ENCODE data around the gene AUTS2. TPM values are rescaled to one million over a fixed set of nuclear protein-coding genes. Genes with fewer than 3 reads are reported as not detected.

The AUTS2 gene
- total RNA-seq, 1 experiment from 2014 or later: 2.5 TPM

DNA sequence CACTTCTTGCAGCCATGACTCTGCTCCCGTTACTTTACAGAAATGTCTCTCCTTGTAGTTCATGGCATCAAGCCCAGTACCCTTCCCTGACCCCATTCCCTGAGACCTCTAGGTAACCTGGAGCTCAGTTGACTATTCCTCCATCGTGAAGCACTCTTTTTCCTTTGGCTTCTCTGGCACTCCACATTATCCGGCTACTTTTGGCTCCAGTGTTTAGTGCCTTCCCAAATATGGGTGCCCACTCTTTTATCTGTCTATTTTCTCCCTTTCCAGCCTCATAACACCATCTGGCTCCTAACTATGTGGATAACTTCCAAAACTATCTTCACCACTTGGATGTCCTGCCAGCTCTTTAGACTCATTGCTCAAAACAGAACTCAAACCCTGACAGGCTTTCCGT is 788.9 kb downstream of the AUTS2 start:
- in situ Hi-C loops (cut with HindIII; ENCODE audit: low pct_unique_long_range_greater_than_20kb, low sequenced_read_pairs) (no loop called here), intact Hi-C loops (cut with micrococcal nuclease; ENCODE audit: unreplicated experiment) (no loop called here)
- Histone ChIP-seq H3K4me3 (ENCODE audit: low read depth in 2 of 2, low read length in 2 of 2) (no peak overlapping the region), H3K4me1 (ENCODE audit: control insufficient read depth, insufficient read depth, low read length) (no peaks in the 10 kb centered on the region), H3K9me3 (ENCODE audit: control insufficient read depth, insufficient read depth, low read depth, low read length) (no peaks in the 10 kb centered on the region), H3K27ac (ENCODE audit: low read length) (no peak overlapping the region), H3K27me3 (ENCODE audit: control insufficient read depth, insufficient read depth, low read length) (no peaks in the 10 kb centered on the region), H3K36me3 (ENCODE audit: control insufficient read depth, insufficient read depth, low read length) (no peaks in the 10 kb centered on the region)
- ChIA-PET CTCF (no interaction called here), POLR2A (no interaction called here)
- DNase-seq (ENCODE audit: low read depth, low spot score) (no peak), ATAC-seq (no peak)
- TF ChIP-seq, protein P1, sequence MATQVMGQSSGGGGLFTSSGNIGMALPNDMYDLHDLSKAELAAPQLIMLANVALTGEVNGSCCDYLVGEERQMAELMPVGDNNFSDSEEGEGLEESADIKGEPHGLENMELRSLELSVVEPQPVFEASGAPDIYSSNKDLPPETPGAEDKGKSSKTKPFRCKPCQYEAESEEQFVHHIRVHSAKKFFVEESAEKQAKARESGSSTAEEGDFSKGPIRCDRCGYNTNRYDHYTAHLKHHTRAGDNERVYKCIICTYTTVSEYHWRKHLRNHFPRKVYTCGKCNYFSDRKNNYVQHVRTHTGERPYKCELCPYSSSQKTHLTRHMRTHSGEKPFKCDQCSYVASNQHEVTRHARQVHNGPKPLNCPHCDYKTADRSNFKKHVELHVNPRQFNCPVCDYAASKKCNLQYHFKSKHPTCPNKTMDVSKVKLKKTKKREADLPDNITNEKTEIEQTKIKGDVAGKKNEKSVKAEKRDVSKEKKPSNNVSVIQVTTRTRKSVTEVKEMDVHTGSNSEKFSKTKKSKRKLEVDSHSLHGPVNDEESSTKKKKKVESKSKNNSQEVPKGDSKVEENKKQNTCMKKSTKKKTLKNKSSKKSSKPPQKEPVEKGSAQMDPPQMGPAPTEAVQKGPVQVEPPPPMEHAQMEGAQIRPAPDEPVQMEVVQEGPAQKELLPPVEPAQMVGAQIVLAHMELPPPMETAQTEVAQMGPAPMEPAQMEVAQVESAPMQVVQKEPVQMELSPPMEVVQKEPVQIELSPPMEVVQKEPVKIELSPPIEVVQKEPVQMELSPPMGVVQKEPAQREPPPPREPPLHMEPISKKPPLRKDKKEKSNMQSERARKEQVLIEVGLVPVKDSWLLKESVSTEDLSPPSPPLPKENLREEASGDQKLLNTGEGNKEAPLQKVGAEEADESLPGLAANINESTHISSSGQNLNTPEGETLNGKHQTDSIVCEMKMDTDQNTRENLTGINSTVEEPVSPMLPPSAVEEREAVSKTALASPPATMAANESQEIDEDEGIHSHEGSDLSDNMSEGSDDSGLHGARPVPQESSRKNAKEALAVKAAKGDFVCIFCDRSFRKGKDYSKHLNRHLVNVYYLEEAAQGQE (IDR thresholded peaks at IDR 0.05; ENCODE audit: insufficient read depth in 1 of 2, low read depth in 2 of 2, low read length in 1 of 2): no peak
- no peak for TF ChIP-seq POLR2AphosphoS5 (IDR thresholded peaks at IDR 0.05; ENCODE audit: low read depth, low read length)
- no TSS peak for BruUV-seq (replicated peaks)

DNA sequence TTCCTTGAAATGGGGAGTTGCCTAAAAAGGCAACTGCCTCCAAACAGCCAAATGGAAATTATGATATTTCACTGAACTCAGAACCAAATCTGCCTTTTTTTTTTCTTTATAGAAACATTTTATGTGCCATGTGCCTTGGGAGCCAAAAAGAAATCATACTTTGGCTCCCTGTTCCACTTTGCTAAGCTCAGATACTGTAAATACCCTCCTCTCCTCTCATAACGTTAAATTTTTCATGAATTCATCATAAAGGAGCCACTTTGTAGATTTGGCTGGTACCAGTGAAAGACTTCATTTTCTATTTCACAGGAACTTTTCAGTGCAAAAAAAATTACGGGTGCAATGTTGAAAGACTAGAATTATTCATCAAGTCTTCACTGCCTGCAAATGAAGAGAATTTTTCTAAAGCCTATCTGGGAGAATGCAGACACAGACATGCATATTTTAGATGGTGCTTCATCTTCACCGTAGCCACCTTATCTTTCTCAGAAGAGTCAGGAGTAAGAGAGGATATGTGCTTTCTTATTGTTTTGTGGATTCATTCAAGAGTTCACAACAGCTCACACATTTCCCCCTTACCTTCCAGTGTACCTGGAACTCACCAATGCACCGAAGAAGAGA is 791.4 kb downstream of the AUTS2 start:
- Histone ChIP-seq H3K27me3 (ENCODE audit: control insufficient read depth, insufficient read depth, low read length) (no peaks in the 10 kb centered on the region), H3K4me3 (ENCODE audit: low read depth in 2 of 2, low read length in 2 of 2) (no peak overlapping the region), H3K9me3 (ENCODE audit: control insufficient read depth, insufficient read depth, low read depth, low read length) (no peaks in the 10 kb centered on the region), H3K36me3 (ENCODE audit: control insufficient read depth, insufficient read depth, low read length) (no peaks in the 10 kb centered on the region), H3K27ac (ENCODE audit: low read length) (no peak overlapping the region), H3K4me1 (ENCODE audit: control insufficient read depth, insufficient read depth, low read length) (no peaks in the 10 kb centered on the region)
- intact Hi-C loops (cut with micrococcal nuclease; ENCODE audit: unreplicated experiment) (no loop called here), in situ Hi-C loops (cut with HindIII; ENCODE audit: low pct_unique_long_range_greater_than_20kb, low sequenced_read_pairs) (no loop called here)
- no peak for DNase-seq (ENCODE audit: low read depth, low spot score)
- ChIA-PET POLR2A (no interaction called here), CTCF (no interaction called here)
- ATAC-seq: no peak
- TF ChIP-seq, protein P1 (IDR thresholded peaks at IDR 0.05; ENCODE audit: insufficient read depth in 1 of 2, low read depth in 2 of 2, low read length in 1 of 2): no peak
- TF ChIP-seq TCF7L2 (IDR thresholded peaks at IDR 0.05; ENCODE audit: low read depth, low read length) (no peak), POLR2AphosphoS5 (IDR thresholded peaks at IDR 0.05; ENCODE audit: low read depth, low read length) (no peak), SIN3A (IDR thresholded peaks at IDR 0.05; ENCODE audit: borderline replicate concordance, insufficient read depth, low read depth, low read length) (no peak)
- TF ChIP-seq, protein P2, sequence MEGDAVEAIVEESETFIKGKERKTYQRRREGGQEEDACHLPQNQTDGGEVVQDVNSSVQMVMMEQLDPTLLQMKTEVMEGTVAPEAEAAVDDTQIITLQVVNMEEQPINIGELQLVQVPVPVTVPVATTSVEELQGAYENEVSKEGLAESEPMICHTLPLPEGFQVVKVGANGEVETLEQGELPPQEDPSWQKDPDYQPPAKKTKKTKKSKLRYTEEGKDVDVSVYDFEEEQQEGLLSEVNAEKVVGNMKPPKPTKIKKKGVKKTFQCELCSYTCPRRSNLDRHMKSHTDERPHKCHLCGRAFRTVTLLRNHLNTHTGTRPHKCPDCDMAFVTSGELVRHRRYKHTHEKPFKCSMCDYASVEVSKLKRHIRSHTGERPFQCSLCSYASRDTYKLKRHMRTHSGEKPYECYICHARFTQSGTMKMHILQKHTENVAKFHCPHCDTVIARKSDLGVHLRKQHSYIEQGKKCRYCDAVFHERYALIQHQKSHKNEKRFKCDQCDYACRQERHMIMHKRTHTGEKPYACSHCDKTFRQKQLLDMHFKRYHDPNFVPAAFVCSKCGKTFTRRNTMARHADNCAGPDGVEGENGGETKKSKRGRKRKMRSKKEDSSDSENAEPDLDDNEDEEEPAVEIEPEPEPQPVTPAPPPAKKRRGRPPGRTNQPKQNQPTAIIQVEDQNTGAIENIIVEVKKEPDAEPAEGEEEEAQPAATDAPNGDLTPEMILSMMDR (IDR thresholded peaks at IDR 0.05): no peak
- no TSS peak for BruUV-seq (replicated peaks)

Data from Panc1 (cell line).